LNCaP clone FGC (cell line): Measurements from ENCODE around the gene TMEM266.

Experiments used
- DNase-seq: peaks from one replicate; pipeline ENCODE4 v3.0.0-alpha.2; 2011; ENCODE audit warnings: low read depth
- H3K4me3 ChIP-seq: 2 replicates; pipeline ENCODE4 v1.5.1; 2011; ENCODE audit warnings: mild to moderate bottlenecking, low read depth, low read length, control low read depth
- TF ChIP-seq, protein P1 (sequence below): IDR thresholded peaks from 2 replicates; pipeline ENCODE4 v1.5.1; 2012; ENCODE audit warnings: mild to moderate bottlenecking; ENCODE audit not compliant: control insufficient read depth, insufficient read depth; ENCODE audit errors: extremely low read depth

TMEM266 gene

DNA sequence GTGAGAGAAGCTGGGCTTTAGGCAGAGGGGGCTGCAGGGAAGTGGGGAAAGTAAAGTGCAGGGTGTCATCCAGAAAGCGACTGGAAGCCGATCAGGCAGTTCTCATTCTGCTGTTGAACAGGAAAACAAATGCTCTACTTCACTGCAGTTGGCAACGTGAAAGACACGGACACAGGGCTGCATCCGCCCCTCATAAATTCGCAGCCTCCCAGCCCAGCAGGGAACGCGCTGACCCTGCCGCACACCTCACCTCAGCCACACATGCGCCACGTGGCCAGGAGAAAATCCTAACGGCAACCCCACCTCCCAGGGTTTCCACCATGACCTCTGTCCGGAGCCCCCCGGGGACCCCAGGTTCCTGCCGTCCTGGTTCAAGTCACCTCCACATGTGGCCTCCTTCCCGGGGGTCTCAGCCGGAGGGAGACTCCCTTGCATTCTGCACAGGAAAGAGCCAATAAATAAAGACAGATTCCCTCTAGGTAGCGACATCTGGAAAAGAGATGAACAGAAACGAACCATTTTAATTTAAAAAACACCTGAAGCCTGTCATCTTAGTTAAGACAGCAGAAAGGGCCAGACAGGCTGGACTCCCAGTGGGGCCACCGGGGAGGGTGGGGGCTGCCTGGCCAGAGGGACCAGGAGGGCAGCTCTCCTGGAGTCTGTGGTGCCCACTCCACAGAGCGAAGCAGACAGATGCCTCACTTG, 118.7 kb downstream of the TMEM266 start:
- DNase-seq, result no peak
- TF ChIP-seq, protein P1, sequence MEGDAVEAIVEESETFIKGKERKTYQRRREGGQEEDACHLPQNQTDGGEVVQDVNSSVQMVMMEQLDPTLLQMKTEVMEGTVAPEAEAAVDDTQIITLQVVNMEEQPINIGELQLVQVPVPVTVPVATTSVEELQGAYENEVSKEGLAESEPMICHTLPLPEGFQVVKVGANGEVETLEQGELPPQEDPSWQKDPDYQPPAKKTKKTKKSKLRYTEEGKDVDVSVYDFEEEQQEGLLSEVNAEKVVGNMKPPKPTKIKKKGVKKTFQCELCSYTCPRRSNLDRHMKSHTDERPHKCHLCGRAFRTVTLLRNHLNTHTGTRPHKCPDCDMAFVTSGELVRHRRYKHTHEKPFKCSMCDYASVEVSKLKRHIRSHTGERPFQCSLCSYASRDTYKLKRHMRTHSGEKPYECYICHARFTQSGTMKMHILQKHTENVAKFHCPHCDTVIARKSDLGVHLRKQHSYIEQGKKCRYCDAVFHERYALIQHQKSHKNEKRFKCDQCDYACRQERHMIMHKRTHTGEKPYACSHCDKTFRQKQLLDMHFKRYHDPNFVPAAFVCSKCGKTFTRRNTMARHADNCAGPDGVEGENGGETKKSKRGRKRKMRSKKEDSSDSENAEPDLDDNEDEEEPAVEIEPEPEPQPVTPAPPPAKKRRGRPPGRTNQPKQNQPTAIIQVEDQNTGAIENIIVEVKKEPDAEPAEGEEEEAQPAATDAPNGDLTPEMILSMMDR, result no peak
- H3K4me3 ChIP-seq, result no peak overlapping the region

DNA sequence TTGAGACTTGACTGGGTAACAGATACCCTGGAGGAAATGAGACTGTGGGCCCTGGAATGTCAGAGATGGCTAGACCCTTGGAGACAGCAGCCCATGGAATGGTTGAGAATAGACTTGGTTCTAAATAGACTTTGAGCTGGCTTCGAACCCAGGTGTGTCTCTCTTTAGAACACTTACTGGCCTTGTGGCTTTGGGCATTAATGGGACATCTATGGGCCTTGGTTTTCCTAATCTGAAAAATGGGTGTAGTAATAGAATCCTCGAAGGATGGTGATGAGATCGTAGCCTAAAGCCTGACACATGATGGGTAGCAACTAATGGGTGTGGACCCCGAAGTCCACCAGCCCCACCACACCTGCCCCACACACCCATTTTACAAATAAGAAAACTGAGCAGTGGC, 119.2 kb downstream of the TMEM266 start:
- TF ChIP-seq, protein P1, result no peak
- DNase-seq, result no peak
- H3K4me3 ChIP-seq, result no peak overlapping the region

- TF ChIP-seq, protein P1, result no peak
- H3K4me3 ChIP-seq, result no peak overlapping the region
Measured at GRCh38 chr15:76180321-76180720, 120.5 kb downstream of the TMEM266 start.

GRCh38 chr15:76181705-76182107, 121.9 kb downstream of the TMEM266 start:
- TF ChIP-seq, protein P1, result no peak
- no peak for DNase-seq
- no peak overlapping the region for H3K4me3 ChIP-seq

More at GRCh38 chr15:76180321-76180720, 120.5 kb downstream of the TMEM266 start:
- DNase-seq, result no peak

DNA sequence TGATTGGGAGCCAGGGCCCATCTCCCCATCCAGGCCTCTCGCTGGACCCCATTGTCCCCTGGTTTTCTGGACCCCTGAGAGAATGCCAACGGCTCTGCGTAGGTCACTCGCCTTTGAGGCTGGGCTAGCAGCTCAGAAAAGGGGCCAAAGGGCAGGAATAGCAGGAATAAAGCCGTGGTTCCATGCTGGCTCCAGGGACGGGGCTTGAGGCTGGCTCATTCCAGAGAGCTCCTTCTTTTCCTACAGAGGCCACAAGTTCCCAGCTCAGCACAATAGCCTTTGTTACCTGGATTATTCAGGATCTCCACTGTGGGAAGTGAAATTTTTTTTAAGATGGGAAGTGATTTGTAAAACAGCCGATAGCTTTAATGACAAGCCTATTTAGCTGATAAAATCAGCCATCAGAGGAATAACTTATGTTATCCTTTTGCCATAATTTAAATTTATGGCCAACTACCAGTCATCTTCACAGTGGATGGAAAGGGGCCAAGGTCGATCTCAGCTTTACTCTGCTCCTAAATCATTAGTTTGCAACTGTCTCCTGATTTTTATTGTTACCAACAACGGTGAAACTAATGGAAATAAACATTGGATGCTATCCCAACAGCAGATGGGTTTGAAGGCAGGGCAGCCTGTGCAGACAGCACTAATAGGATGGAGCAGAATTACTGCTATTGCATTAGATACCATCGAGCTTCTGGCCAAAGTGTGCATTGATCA, 124.3 kb downstream of the TMEM266 start:
- H3K4me3 ChIP-seq, result no peak overlapping the region
- TF ChIP-seq, protein P1, result no peak
- DNase-seq, result no peak

- no peak overlapping the region for H3K4me3 ChIP-seq
- no peak for DNase-seq
- TF ChIP-seq, protein P1, result no peak
Measured at GRCh38 chr15:76184650-76185035, 124.9 kb downstream of the TMEM266 start.
